Measurements from ENCODE around the gene IPMK. TPM values are rescaled to one million over a fixed set of nuclear protein-coding genes. Genes with fewer than 3 reads are reported as not detected.

Gene IPMK
- polyA plus RNA-seq, 1 donor = 21.5 TPM

DNA sequence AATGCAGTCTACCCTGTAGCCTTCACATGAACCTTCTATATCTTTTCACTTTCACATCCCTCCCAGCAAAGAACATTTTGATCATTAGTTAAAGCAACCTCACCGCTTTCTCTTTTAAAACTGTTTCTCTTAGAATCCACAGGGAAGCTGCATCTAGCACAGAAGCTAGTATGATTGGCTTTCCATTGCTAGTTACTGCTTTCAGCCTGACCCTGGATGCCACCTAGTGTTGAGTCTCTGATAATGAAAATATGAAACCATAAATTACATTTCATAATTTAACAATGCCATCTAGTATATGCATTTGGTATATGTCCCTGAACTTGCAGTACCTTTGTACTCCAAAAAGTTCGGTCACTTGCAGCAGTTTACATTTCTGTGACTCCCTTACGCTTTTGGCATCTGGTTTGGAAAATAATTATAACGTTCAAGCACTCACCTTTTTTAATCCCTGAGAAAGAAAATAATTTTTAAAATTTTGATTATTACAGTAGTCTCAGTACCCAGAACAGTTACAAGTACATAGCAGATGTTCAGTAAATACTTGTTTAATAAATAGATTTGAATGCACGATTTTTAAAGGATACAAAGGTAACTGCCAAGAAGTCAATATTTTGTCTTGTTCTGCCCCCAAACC is 24.0 kb upstream of the IPMK start:
- Histone ChIP-seq H3K27ac (ENCODE audit: low read length) (no peak overlapping the region), H3K4me3 (ENCODE audit: low read length) (no peak overlapping the region), H3K27me3 (ENCODE audit: control insufficient read depth, insufficient read depth, low read length) (no peaks in the 10 kb centered on the region), H3K4me1 (ENCODE audit: control insufficient read depth, insufficient read depth, low read length) (no peaks in the 10 kb centered on the region), H3K9me3 (ENCODE audit: control insufficient read depth, low read depth, low read length) (no peaks in the 10 kb centered on the region), H3K36me3 (ENCODE audit: control insufficient read depth, insufficient read depth, low read length) (no peaks in the 10 kb centered on the region)
- 60% methylated on average over 3 of the region's 5 CpGs for WGBS (ENCODE audit: insufficient coverage, low lambda C conversion rate)
- peak; percentile 37 to 55 for DNase-seq

DNA sequence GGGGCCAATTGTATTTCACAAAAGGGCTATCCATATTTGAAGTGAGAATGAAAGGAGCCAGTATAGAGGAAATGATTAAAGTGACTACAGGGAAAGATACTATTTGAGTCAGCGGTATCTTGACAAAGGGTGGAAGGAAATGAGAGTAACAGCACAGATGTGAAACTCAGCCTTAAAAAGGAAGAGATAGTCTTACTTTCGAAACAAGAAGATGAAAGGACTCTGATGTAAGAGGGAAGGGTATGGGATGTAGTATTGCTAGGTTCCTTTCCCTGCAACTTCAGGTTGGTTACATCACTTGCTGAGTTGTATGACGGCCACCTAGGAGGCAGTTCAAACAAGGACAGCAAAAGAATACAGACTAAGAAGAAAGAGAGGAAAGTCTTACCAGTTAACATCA is 14.9 kb upstream of the IPMK start:
- no peak overlapping the region for H3K27ac ChIP-seq (ENCODE audit: low read length)
- 91% methylated on average over 3 of the region's 3 CpGs for WGBS (ENCODE audit: insufficient coverage, low lambda C conversion rate)
- DNase-seq = no peak

DNA sequence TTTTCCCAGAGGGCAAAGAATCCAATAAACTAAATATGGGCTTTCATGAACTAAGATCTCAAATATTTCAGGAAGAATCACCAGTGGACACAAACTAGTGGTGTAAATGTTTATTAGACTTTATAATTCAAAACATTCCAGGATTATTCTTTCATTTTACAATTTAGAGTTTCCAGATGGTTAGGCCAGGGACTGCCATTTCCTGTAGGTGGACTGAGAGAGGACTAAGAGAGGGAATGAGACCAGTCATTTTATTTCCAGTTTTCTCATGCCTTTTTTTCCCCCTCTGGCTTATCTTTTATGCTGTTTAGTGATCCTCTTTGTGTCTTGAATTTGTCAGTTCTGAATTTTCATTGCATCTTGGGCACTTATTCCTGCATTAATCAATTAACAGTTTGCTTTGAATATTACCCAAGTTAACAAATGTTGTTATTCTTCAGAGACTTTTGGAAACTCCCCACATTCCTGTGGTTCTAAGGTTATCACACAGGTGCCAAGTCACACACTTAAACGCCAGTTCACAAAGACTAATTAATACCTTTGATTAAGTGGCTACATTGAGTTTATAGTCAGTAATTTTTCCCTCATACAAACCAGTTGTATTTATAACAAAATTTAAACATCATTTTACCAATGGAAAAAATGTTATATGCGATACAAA is 13.5 kb upstream of the IPMK start:
- no peaks in the 10 kb centered on the region for H3K4me1 ChIP-seq (ENCODE audit: control insufficient read depth, insufficient read depth, low read length)
- 90% methylated on average over 2 of the region's 2 CpGs for WGBS (ENCODE audit: insufficient coverage, low lambda C conversion rate)
- no peak for DNase-seq
- peaks cover 8% of the 10 kb centered on the region for H3K36me3 ChIP-seq (ENCODE audit: control insufficient read depth, insufficient read depth, low read length)
- no peaks in the 10 kb centered on the region for H3K27me3 ChIP-seq (ENCODE audit: control insufficient read depth, insufficient read depth, low read length)
- H3K27ac ChIP-seq (ENCODE audit: low read length) = no peak overlapping the region
- no peak overlapping the region for H3K4me3 ChIP-seq (ENCODE audit: low read length)
- no peaks in the 10 kb centered on the region for H3K9me3 ChIP-seq (ENCODE audit: control insufficient read depth, low read depth, low read length)

More for the DNA sequence above, 14.9 kb upstream of the IPMK start:
- no peaks in the 10 kb centered on the region for H3K4me1 ChIP-seq (ENCODE audit: control insufficient read depth, insufficient read depth, low read length)
- no peaks in the 10 kb centered on the region for H3K9me3 ChIP-seq (ENCODE audit: control insufficient read depth, low read depth, low read length)
- H3K4me3 ChIP-seq (ENCODE audit: low read length) = no peak overlapping the region
- H3K27me3 ChIP-seq (ENCODE audit: control insufficient read depth, insufficient read depth, low read length) = no peaks in the 10 kb centered on the region
- peaks cover 8% of the 10 kb centered on the region for H3K36me3 ChIP-seq (ENCODE audit: control insufficient read depth, insufficient read depth, low read length)

DNA sequence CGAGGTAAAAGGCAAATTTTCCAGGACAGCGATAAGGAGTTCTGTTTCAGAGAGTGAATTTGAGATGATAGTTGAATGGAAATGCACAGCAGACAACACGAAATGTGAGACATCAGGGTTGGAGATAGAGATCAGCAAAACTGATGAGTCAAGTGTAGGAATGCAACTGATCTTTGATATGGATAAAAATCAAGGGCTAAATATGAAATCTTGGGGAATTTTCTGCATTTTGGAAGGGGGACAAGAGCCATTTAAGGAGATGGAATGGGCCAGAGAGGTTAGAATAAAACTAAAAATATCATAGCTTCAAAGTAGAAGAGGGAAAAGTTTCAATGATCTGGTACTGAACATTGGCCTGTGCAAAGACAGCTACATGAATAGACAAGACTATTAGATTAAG is 12.8 kb upstream of the IPMK start:
- peaks cover 4% of the 10 kb centered on the region for H3K4me1 ChIP-seq (ENCODE audit: control insufficient read depth, insufficient read depth, low read length)
- no peak overlapping the region for H3K4me3 ChIP-seq (ENCODE audit: low read length)
- peaks cover 8% of the 10 kb centered on the region for H3K36me3 ChIP-seq (ENCODE audit: control insufficient read depth, insufficient read depth, low read length)
- WGBS (ENCODE audit: insufficient coverage, low lambda C conversion rate) = 100% methylated on average over 3 of the region's 3 CpGs
- no peaks in the 10 kb centered on the region for H3K9me3 ChIP-seq (ENCODE audit: control insufficient read depth, low read depth, low read length)
- DNase-seq = no peak
- H3K27ac ChIP-seq (ENCODE audit: low read length) = no peak overlapping the region
- H3K27me3 ChIP-seq (ENCODE audit: control insufficient read depth, insufficient read depth, low read length) = no peaks in the 10 kb centered on the region

DNA sequence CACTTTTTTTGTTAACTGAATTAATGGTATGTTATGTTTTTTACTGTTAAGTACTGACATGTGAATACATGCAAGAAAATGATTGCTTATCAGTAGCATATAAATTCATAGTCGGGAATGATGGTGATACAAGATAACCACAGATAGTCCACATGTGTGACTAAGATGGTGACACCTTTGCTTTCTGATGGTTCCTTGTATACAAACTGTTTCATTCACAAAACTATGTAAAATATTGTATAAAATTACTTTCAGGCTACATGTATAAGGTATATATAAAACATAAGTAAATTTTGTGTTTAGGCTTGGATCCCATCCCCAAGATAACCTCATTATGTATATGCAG is 11.2 kb upstream of the IPMK start:
- H3K4me1 ChIP-seq (ENCODE audit: control insufficient read depth, insufficient read depth, low read length) = peaks cover 15% of the 10 kb centered on the region
- no peak overlapping the region for H3K27ac ChIP-seq (ENCODE audit: low read length)
- H3K27me3 ChIP-seq (ENCODE audit: control insufficient read depth, insufficient read depth, low read length) = no peaks in the 10 kb centered on the region
- DNase-seq = no peak
- no peaks in the 10 kb centered on the region for H3K9me3 ChIP-seq (ENCODE audit: control insufficient read depth, low read depth, low read length)
- H3K36me3 ChIP-seq (ENCODE audit: control insufficient read depth, insufficient read depth, low read length) = peaks cover 8% of the 10 kb centered on the region
- H3K4me3 ChIP-seq (ENCODE audit: low read length) = no peak overlapping the region
- 60% methylated on average over 1 of the region's 1 CpG for WGBS (ENCODE audit: insufficient coverage, low lambda C conversion rate)

DNA sequence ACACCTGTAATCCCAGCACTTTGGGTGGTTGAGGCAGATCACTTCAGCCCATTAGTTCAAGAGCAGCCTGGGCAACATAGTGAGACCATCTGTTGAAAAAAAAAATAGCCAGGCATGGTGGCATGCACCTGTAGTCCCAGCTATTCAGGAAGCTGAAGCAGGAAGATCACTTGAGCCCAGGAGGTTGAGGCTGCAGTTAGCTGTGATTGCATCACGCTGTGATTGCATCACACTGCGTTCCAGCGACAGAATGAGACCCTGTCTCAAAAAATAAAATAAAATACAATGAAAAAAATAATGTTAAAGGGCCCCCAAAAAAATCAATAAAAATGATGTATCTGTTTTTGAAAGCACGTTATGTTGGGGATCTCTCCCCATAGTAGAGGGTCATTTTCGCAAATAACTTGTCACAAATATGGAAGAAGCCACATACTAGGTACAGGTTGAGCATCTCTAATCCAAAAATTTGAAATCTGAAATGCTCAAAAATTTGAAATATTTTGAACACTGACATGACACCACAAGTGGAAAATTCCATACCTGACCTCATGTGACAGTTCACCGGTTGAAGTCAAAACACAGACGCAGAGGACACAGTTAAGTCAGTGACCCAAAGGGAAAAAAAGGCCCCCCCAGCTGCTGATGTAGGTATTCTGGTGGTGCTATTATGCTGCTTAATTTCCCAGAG is 10.7 kb upstream of the IPMK start:
- 100% methylated on average over 2 of the region's 7 CpGs for WGBS (ENCODE audit: insufficient coverage, low lambda C conversion rate)
- H3K4me3 ChIP-seq (ENCODE audit: low read length) = no peak overlapping the region
- H3K27me3 ChIP-seq (ENCODE audit: control insufficient read depth, insufficient read depth, low read length) = no peaks in the 10 kb centered on the region
- DNase-seq = no peak
- no peak overlapping the region for H3K27ac ChIP-seq (ENCODE audit: low read length)
- peaks cover 15% of the 10 kb centered on the region for H3K4me1 ChIP-seq (ENCODE audit: control insufficient read depth, insufficient read depth, low read length)
- peaks cover 8% of the 10 kb centered on the region for H3K36me3 ChIP-seq (ENCODE audit: control insufficient read depth, insufficient read depth, low read length)
- no peaks in the 10 kb centered on the region for H3K9me3 ChIP-seq (ENCODE audit: control insufficient read depth, low read depth, low read length)

DNA sequence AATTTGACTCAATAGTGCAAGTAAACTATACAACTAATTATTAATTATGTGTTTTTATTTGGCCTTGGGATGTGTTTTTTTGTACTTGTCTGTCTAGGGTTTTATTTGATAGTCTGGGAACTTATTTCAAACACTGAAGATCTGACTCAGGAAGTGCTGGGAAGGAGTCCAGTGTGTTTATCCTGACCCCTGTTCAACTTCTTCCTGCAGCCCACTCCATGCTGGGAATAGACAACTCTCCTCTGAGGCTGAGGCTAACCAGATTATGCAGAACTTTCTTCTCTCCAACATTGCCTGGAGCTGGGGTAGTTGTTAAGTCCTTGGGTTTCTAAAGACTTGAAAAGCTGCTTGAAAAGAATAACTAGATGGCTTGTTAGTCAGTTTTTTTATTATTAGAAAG is 8.2 kb upstream of the IPMK start:
- H3K9me3 ChIP-seq (ENCODE audit: control insufficient read depth, low read depth, low read length) = no peaks in the 10 kb centered on the region
- peaks cover 8% of the 10 kb centered on the region for H3K36me3 ChIP-seq (ENCODE audit: control insufficient read depth, insufficient read depth, low read length)
- peak overlapping the region; percentile 34 for H3K4me3 ChIP-seq (ENCODE audit: low read length)
- H3K27ac ChIP-seq (ENCODE audit: low read length) = peak overlapping the region; percentile 77
- peaks cover 15% of the 10 kb centered on the region for H3K4me1 ChIP-seq (ENCODE audit: control insufficient read depth, insufficient read depth, low read length)
- no peaks in the 10 kb centered on the region for H3K27me3 ChIP-seq (ENCODE audit: control insufficient read depth, insufficient read depth, low read length)
- peak in 1 of 2 donors; percentile 37 for DNase-seq

DNA sequence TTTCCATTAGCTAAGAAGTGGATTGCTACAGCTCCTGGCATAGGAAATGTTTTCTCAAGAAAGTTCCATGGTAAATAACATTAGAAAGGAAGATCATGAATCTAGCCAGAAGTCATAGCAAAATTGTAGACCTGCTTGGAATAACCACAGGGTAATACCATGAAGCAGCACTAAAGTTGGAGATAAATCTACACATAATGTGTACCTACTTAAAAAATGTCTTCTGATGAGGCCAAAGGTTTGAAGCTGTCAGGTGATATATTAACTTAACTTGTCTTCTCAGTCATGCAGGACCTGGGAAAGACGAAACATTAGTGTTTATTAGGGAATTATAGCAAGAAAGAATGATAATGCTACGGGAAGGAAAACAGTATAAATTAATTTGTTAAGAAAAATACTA is 7.6 kb upstream of the IPMK start:
- 17% methylated on average over 2 of the region's 2 CpGs for WGBS (ENCODE audit: insufficient coverage, low lambda C conversion rate)
- Histone ChIP-seq H3K27me3 (ENCODE audit: control insufficient read depth, insufficient read depth, low read length) (no peaks in the 10 kb centered on the region), H3K4me1 (ENCODE audit: control insufficient read depth, insufficient read depth, low read length) (peaks cover 18% of the 10 kb centered on the region), H3K36me3 (ENCODE audit: control insufficient read depth, insufficient read depth, low read length) (peaks cover 8% of the 10 kb centered on the region), H3K9me3 (ENCODE audit: control insufficient read depth, low read depth, low read length) (no peaks in the 10 kb centered on the region), H3K27ac (ENCODE audit: low read length) (peak overlapping the region; percentile 77), H3K4me3 (ENCODE audit: low read length) (peak overlapping the region; percentile 34)
- DNase-seq = peak in 1 of 2 donors; percentile 81

DNA sequence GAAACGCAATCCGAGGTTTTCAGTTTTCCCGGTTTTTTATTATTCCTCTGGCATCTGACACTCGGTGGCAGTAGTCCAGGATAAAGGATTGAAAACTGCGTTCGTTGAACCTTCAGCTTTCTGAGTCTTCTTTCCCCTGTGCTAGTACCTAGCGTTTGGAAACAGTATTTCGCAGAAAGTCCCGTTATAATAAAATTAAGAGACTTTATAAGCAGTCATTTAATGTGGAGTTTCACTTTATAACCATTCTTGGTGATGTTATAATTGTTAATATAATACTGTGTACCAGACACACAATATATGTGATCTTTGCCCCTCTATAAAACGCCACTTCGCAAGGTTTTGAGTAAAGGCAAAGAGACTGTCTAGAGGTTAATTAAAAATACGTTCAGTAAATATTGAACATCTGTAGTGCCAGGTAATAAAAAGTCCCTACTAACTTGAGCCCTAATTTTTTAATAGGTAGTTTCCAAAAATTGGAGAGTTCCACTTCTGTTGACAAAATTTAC is 2.1 kb upstream of the IPMK start:
- DNase-seq = peak in 1 of 2 donors; percentile 72
- WGBS (ENCODE audit: insufficient coverage, low lambda C conversion rate) = 0% methylated on average over 3 of the region's 12 CpGs
- Histone ChIP-seq H3K4me3 (ENCODE audit: low read length) (peak overlapping the region; percentile 72), H3K27ac (ENCODE audit: low read length) (peak overlapping the region; percentile 92), H3K27me3 (ENCODE audit: control insufficient read depth, insufficient read depth, low read length) (no peaks in the 10 kb centered on the region), H3K36me3 (ENCODE audit: control insufficient read depth, insufficient read depth, low read length) (no peaks in the 10 kb centered on the region), H3K9me3 (ENCODE audit: control insufficient read depth, low read depth, low read length) (no peaks in the 10 kb centered on the region), H3K4me1 (ENCODE audit: control insufficient read depth, insufficient read depth, low read length) (peaks cover 10% of the 10 kb centered on the region)

DNA sequence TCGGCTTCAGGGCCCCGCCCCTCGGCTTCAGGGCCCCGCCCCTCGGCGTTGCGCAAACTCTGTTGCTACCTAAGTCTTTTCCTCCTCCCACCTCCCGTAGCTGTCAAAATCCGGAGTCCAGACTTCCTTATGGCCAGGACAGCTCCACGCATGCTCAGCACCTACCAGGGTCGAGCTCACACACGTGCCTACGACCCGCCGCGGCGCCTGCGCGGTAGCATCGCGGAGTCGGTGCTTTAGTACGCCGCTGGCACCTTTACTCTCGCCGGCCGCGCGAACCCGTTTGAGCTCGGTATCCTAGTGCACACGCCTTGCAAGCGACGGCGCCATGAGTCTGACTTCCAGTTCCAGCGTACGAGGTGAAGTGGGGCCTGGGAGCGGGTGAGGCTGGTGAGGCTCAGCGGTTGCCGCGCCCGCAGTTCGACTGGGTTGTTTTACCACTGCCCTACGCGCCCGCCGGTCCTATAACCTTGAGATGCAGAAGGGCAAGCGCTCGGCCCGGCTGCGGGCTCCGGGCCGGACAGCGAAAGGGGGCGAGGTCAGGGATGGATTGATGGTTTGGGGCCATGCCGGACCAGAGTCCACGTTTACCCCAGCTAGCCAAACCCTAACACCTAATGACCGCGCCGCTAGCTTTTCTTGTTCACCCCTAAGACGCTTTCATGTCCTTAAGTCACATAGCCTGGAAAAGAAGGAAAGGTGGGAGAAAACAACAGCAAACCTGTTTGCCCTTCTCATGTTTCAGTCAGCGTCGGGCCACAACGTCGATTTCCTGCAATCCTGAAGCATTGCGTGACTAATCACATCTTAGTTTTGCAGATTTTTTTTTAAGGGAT is 1.5 kb upstream of the IPMK start, which contains the start of gene CISD1:
Gene CISD1 (plus strand): TSS at position 217 of the 836 bp plus-strand sequence. CDS start 112 bp downstream, at position 329.
- peak; percentile 100 for DNase-seq
- no peaks in the 10 kb centered on the region for H3K36me3 ChIP-seq (ENCODE audit: control insufficient read depth, insufficient read depth, low read length)
- no peaks in the 10 kb centered on the region for H3K9me3 ChIP-seq (ENCODE audit: control insufficient read depth, low read depth, low read length)
- H3K4me3 ChIP-seq (ENCODE audit: low read length) = peak within 1 kb of the TSS; percentile 72
- H3K4me1 ChIP-seq (ENCODE audit: control insufficient read depth, insufficient read depth, low read length) = peaks cover 5% of the 10 kb centered on the region
- H3K27me3 ChIP-seq (ENCODE audit: control insufficient read depth, insufficient read depth, low read length) = no peaks in the 10 kb centered on the region
- WGBS (ENCODE audit: insufficient coverage, low lambda C conversion rate) = no CpG with 5 or more reads among the region's 66 CpGs
- peak within 1 kb of the TSS; percentile 93 for H3K27ac ChIP-seq (ENCODE audit: low read length)
